ENCODE data around the gene RDH14.
A peak's percentile ranks its signal among the peaks of the same experiment; 100 is the strongest.

Gene RDH14, protein sequence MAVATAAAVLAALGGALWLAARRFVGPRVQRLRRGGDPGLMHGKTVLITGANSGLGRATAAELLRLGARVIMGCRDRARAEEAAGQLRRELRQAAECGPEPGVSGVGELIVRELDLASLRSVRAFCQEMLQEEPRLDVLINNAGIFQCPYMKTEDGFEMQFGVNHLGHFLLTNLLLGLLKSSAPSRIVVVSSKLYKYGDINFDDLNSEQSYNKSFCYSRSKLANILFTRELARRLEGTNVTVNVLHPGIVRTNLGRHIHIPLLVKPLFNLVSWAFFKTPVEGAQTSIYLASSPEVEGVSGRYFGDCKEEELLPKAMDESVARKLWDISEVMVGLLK

GRCh38 chr2:18560031-18560796 is at the start of gene RDH14:
Gene RDH14 (minus strand): TSS chr2:18560653. CDS start chr2:18560572, 81 bp downstream.
- peak; percentile 83 to 84 for DNase-seq (ENCODE audit: low read depth in 2 of 2)

- DNase-seq (ENCODE audit: low read depth in 2 of 2) = no peak
Measured at GRCh38 chr2:18610090-18610489, 49.6 kb upstream of the RDH14 start.

GRCh38 chr2:18605115-18605514 is 44.7 kb upstream of the RDH14 start:
- no peak for DNase-seq (ENCODE audit: low read depth in 2 of 2)

DNA sequence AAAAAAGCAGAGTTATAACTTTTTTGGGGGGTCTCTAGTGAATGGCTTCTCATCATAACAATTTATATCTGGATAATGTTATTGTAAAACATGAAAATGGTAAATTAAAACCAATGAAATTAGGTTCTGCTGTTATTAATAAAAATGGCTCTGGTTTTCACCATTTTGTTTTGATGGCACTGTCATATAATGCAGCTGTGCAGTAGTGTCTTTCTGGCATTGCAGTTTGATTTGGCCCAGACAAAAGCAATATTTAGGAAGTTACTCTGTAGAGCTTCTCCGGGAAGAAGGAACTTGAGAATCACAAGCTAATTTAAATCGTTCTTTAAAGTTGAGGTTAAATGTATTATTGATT is 44.1 kb upstream of the RDH14 start:
- DNase-seq (ENCODE audit: low read depth in 2 of 2) = no peak

DNA sequence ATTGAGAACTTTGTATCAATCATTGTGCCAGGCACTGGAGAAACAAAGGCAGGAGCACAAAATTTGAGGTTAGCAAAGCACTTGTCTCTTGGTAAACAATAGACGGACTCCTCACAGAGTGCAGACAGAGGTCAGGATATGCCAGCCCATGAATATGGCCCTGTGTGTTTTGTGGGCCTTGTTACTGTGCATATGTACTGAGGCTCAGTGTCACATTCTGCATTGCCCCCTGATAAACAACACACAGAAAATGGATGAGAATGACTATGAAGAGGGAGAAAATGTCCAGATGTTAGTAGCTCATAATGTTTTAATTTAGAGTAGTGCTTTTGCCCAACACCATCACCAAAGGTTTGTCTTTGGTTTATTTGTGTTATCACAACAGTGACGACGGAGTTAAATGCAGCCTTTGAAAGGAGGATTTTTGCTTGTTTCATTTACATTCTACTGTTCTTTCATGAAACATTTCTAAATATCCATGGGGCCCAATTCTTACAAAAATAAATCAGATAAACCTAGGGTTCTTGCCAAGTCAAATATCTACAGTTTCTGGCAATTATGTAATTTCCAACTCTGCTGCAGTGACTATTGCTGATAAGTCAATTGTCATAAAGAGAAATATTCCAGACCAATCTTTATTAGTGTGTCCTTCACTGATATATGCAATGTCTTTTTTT is 43.5 kb upstream of the RDH14 start:
- no peak for DNase-seq (ENCODE audit: low read depth in 2 of 2)

- DNase-seq (ENCODE audit: low read depth in 2 of 2) = no peak
Measured at GRCh38 chr2:18602298-18602697, 41.8 kb upstream of the RDH14 start.

GRCh38 chr2:18600255-18600613 is 39.8 kb upstream of the RDH14 start:
- DNase-seq (ENCODE audit: low read depth in 2 of 2) = no peak

DNA sequence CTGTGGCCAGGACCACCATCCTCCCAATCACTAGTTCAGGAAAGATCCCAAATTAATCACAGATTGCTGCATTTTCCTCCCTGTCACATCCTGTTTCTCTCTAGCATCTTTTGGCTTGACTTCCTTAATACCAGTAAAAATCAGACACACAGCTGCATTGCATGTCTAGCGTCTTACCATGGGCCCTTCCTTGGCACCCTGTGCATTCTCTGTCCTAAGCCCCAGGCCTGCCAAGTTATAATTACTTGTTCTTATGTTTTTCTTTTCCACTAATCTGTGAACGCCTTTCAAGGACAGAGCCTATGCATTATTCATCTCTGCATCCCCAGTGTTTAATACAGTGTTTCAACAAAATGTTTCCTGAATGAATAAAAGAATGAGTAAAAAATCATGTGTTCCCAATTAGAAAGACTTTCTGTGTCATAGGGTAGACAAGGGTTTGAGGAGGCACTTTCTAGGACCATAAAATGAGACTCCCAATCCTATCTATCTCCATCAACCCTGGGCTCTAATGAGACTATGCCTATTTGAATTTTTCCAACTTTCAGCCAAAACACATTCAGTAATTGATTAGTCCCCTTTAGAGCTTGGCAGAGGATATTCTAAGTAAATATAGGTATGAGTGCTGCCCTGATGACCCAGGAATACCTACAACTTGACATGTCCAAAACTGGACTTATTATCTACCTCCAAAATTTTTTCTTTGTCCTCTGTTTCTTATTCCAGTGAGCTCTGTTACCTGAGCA is 39.2 kb upstream of the RDH14 start:
- DNase-seq (ENCODE audit: low read depth in 2 of 2) = no peak

GRCh38 chr2:18598848-18599484 is 38.5 kb upstream of the RDH14 start:
- no peak for DNase-seq (ENCODE audit: low read depth in 2 of 2)

DNA sequence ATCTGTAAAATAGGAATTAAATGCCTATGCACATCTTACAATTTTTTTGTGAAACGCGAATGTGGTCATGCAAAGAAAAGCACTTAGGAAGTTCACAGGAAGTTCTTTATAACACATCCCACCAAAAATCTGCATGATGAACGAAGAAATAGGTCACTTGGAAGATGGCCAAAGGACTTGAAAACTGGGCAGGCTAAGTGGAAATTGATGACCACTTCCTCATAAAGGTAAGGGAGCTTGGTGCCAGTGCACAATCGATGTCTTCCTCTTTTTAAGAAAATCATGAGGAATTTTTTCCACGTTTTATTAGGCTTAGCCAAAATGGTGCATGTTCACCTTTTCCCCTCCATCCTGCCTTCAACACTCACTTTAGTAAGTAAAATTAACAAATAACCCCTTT is 37.2 kb upstream of the RDH14 start:
- DNase-seq (ENCODE audit: low read depth in 2 of 2) = no peak

DNA sequence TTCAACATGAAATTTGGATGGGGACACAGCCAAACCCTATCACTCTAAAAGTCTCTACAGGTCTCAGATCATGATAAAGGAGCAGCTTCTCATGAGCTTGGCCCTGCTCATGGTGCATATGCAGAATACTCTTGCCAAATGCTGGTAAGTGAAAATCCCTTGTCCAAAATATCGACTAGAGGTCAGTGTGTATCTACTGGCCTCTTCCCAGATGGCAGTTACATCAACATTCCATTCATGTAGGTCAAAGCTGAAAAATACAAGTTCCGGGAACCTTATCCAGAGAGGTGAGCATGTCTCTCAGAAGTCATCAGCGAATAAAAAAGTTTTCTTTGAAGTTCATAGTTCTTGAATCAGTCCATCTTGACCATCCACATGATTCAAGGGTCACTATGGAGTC is 36.5 kb upstream of the RDH14 start:
- no peak for DNase-seq (ENCODE audit: low read depth in 2 of 2)

DNA sequence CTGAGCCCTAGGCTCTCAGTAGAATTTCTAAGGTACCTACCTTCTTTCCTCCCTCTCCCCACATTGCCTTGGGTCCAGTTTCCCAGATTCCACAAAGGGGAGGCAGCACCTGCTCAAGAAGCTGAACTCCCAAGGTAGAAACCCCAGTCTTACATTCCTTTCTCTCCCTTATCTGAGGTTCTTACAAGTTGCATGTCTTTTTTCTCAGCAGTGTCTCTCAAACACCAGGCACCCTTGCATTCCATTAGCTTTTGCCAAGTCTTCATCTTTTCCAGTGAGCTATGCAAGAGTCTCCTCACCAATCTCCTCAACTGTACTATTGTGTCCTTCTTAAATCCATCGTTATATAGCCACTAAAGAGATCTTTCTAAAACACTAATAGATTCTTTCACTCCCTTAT is 33.0 kb upstream of the RDH14 start:
- no peak for DNase-seq (ENCODE audit: low read depth in 2 of 2)

GRCh38 chr2:18592372-18592771 is 31.9 kb upstream of the RDH14 start:
- DNase-seq (ENCODE audit: low read depth in 2 of 2) = no peak

- DNase-seq (ENCODE audit: low read depth in 2 of 2) = no peak
Measured at GRCh38 chr2:18589354-18589753, 28.9 kb upstream of the RDH14 start, which contains the start of gene NT5C1B. Gene NT5C1B (minus strand): TSS chr2:18589569. CDS start chr2:18589468, 101 bp downstream.

- no peak for DNase-seq (ENCODE audit: low read depth in 2 of 2)
Measured at GRCh38 chr2:18588802-18589201, 28.3 kb upstream of the RDH14 start.

- no peak for DNase-seq (ENCODE audit: low read depth in 2 of 2)
Measured at GRCh38 chr2:18588049-18588448, 27.6 kb upstream of the RDH14 start.

DNA sequence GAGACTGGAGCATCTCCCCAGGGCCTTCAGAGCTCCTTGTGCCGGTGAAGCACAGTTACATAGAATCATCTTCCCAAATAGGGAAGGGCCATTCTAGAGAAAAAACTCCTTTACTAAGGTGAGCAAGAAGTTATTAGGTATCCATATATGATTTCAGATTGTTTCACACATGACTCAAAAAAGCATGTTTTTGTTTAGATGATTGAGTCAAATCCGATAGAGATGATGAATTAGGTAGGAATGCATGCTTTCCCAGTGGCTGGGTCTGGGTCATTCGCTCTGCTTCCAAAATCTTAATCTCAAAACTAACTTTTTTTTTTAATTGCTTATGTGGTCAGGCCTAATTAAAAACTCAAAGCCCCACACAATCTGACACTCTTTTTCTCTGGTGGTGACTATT is 25.1 kb upstream of the RDH14 start:
- no peak for DNase-seq (ENCODE audit: low read depth in 2 of 2)

- DNase-seq (ENCODE audit: low read depth in 2 of 2) = no peak
Measured at GRCh38 chr2:18584608-18584954, 24.1 kb upstream of the RDH14 start.

- no peak for DNase-seq (ENCODE audit: low read depth in 2 of 2)
Measured at GRCh38 chr2:18583905-18584607, 23.6 kb upstream of the RDH14 start.

GRCh38 chr2:18580606-18581005 is 20.2 kb upstream of the RDH14 start:
- DNase-seq (ENCODE audit: low read depth in 2 of 2) = no peak

DNA sequence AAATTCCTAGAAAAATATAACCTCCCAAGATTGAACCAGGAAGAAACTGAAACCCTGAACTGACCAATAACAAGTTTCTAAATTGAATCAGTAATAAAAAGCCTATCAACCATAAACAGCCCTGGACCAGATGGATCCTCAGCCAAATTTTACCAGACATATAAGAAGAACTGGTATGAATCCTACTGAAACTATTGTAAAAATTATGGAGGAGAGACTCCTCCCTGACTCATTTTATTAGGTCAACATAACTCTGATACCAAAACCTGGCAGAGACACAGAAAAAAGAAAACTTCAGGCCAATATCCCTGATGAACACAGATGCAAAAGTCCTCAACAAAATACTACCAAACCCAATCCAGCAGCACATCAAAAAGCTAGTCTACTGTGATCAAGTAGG is 17.6 kb upstream of the RDH14 start:
- no peak for DNase-seq (ENCODE audit: low read depth in 2 of 2)

Data from stimulated activated CD8-positive, alpha-beta memory T cell treated with anti-CD3 and anti-CD28 coated beads, Interleukin-7, amount 100 ng/mL, for 1 hour (primary cell).